ENCODE results near the gene VSIG2. TPM values are rescaled to one million over a fixed set of nuclear protein-coding genes. Genes with fewer than 3 reads are reported as not detected.

Gene VSIG2
- total and polyA plus RNA-seq, 2 of the 4 experiments (the other 2 are of a cell fraction), result not detected

- no peak overlapping the region for H2BK15ac ChIP-seq (ENCODE audit: low read depth, low read length)
- no peaks in the 10 kb centered on the region for H3K9me3 ChIP-seq (ENCODE audit: control insufficient read depth, insufficient read depth, low read length)
- in situ Hi-C loops (cut with MboI; ENCODE audit: low sequenced_read_pairs), result loop anchor here (5.0 to 10.0 kb wide), 2 partner anchors 74 to 89 kb away; partner anchors contain the start of genes SIAE and SPA17
- no peak overlapping the region for H3K56ac ChIP-seq (ENCODE audit: extremely low read depth, insufficient read depth, low read length)
- H3K9ac ChIP-seq (ENCODE audit: low read depth, low read length), result no peak overlapping the region
- DNase-seq, result no peak
- H4K91ac ChIP-seq (ENCODE audit: insufficient read depth, low read depth, low read length), result no peak overlapping the region
- peaks cover 3 to 8% of the 10 kb centered on the region in 2 experiments; a peak in 1 of 4 replicates for H3K79me1 ChIP-seq (ENCODE audit: low read depth in 1 of 2, low read length in 2 of 2)
- no peak overlapping the region for H2AK5ac ChIP-seq (ENCODE audit: low read depth, low read length)
- ChIA-PET CTCF (no interaction called here), POLR2A (ENCODE audit: unreplicated experiment) (no interaction called here)
- no peak overlapping the region for H3K14ac ChIP-seq (replicated peaks; ENCODE audit: low read depth, low read length)
- no peak overlapping the region for H4K5ac ChIP-seq (ENCODE audit: low read depth, low read length)
- H3K4me3 ChIP-seq (ENCODE audit: insufficient read depth, low read depth, low read length), result no peak overlapping the region
- no peak overlapping the region for H4K8ac ChIP-seq (ENCODE audit: low read depth in 2 of 2, low read length in 2 of 2)
- no peak overlapping the region for H2BK5ac ChIP-seq (ENCODE audit: low read depth, low read length, poor library complexity, severe bottlenecking)
- ATAC-seq (ENCODE audit: low read depth), result no peak
- H3K27ac ChIP-seq (ENCODE audit: insufficient read depth, low read length), result no peak overlapping the region
- H3K4ac ChIP-seq (ENCODE audit: low read depth, low read length), result no peak overlapping the region
- no peak overlapping the region for H2AFZ ChIP-seq (replicated peaks; ENCODE audit: low read length, poor library complexity)
- no peaks in the 10 kb centered on the region; the same call in 1 of the 2 replicates for H3K9me1 ChIP-seq (ENCODE audit: insufficient read depth, low read length)
- no peak overlapping the region for H2BK20ac ChIP-seq (ENCODE audit: low read depth, low read length)
- peaks cover 17% of the 10 kb centered on the region; the same call in 1 of the 2 replicates for H3K27me3 ChIP-seq (ENCODE audit: control insufficient read depth, insufficient read depth, low read length)
- TF ChIP-seq SMC3 (IDR thresholded peaks at IDR 0.05; ENCODE audit: low read depth, low read length), result no peak
- no peak for TF ChIP-seq NFE2L2 (IDR thresholded peaks at IDR 0.05; ENCODE audit: low read depth, low read length)
- no peak for TF ChIP-seq BHLHE40 (IDR thresholded peaks at IDR 0.05; ENCODE audit: low read depth, low read length)
- TF ChIP-seq RFX5 (IDR thresholded peaks at IDR 0.05; ENCODE audit: low read depth, low read length), result no peak
- TF ChIP-seq RAD21 (IDR thresholded peaks at IDR 0.05; ENCODE audit: low read length), result no peak
- TF ChIP-seq USF2 (IDR thresholded peaks at IDR 0.05; ENCODE audit: low read depth, low read length), result no peak
- no peak for TF ChIP-seq RCOR1 (IDR thresholded peaks at IDR 0.05; ENCODE audit: insufficient replicate concordance, low read length)
- no peak for TF ChIP-seq MAZ (IDR thresholded peaks at IDR 0.05; ENCODE audit: borderline replicate concordance, low read depth, low read length)
- TF ChIP-seq MAFK (IDR thresholded peaks at IDR 0.05; ENCODE audit: low read depth, low read length), result no peak
- TF ChIP-seq FOS (IDR thresholded peaks at IDR 0.05; ENCODE audit: low read depth, low read length), result no peak
- no peak for TF ChIP-seq CTCF (conservative IDR thresholded peaks at IDR 0.05; ENCODE audit: low read depth, low read length)
- no peak for TF ChIP-seq MXI1 (IDR thresholded peaks at IDR 0.05; ENCODE audit: borderline replicate concordance, low read depth, low read length)
- no peak for TF ChIP-seq CEBPB (IDR thresholded peaks at IDR 0.05; ENCODE audit: low read depth, low read length)
- TF ChIP-seq CHD1 (IDR thresholded peaks at IDR 0.05; ENCODE audit: low read depth, low read length), result no peak
- TF ChIP-seq ELK1 (IDR thresholded peaks at IDR 0.05; ENCODE audit: borderline replicate concordance, low read depth, low read length), result no peak
- TF ChIP-seq POLR2A (IDR thresholded peaks at IDR 0.05; ENCODE audit: low read depth, low read length), result no peak
- no peak overlapping the region for H3K18ac ChIP-seq (ENCODE audit: low read depth, low read length)
- no peak overlapping the region for H3K4me2 ChIP-seq (ENCODE audit: low read depth, low read length)
- BruUV-seq (replicated peaks), result no TSS peak
- H3K23ac ChIP-seq (ENCODE audit: low read depth, low read length), result no peak overlapping the region
- WGBS, 2 experiments (ENCODE audit: extremely low coverage in 2 of 2, insufficient read length in 1 of 2), result no CpG with 5 or more reads among the region's 3 CpGs
- H3K36me3 ChIP-seq (ENCODE audit: control insufficient read depth, insufficient read depth, low read length), result no peaks in the 10 kb centered on the region; the same call in 1 of the 2 replicates
- peaks cover 1% of the 10 kb centered on the region; the same call in 1 of the 2 replicates for H3K4me1 ChIP-seq (ENCODE audit: control insufficient read depth, insufficient read depth, low read length)
- no peak overlapping the region for H2AK9ac ChIP-seq (replicated peaks; ENCODE audit: low read depth, low read length, poor library complexity)
- H2BK120ac ChIP-seq (ENCODE audit: low read depth, low read length), result no peak overlapping the region
- H4K20me1 ChIP-seq (ENCODE audit: insufficient read depth, low read length), result peaks cover 10% of the 10 kb centered on the region
- dilution Hi-C loops (cut with HindIII; ENCODE audit: low sequenced_read_pairs, unreplicated experiment), result no loop called here
- intact Hi-C loops (cut with micrococcal nuclease), result no loop called here
Observed at GRCh38 chr11:124760806-124761205, 8.8 kb upstream of the VSIG2 start.

All from IMR-90 (cell line).